GM12875 (cell line): ENCODE results near the gene CNIH2.
A peak's percentile ranks its signal among the peaks of the same experiment; 100 is the strongest.

Experiments used
- H3K4me3 ChIP-seq: one replicate; pipeline ENCODE4 v1.5.1; 2011; ENCODE audit warnings: low read depth, low read length, control low read depth
- CTCF ChIP-seq: IDR thresholded peaks from 2 replicates; pipeline ENCODE4 v1.5.1; 2011; ENCODE audit warnings: low read depth, mild to moderate bottlenecking, control low read depth, inconsistent platforms, low read length, moderate library complexity, borderline replicate concordance; ENCODE audit not compliant: insufficient read depth

Gene CNIH2

GRCh38 chr11:66258473-66258893 lies 19.5 kb upstream of the CNIH2 start:
- no peak for TF ChIP-seq CTCF
- peak overlapping the region; percentile 86 for H3K4me3 ChIP-seq

GRCh38 chr11:66259225-66259624 lies 18.8 kb upstream of the CNIH2 start:
- TF ChIP-seq CTCF, result no peak
- H3K4me3 ChIP-seq, result no peak overlapping the region

- no peak for TF ChIP-seq CTCF
- no peak overlapping the region for H3K4me3 ChIP-seq
Observed at GRCh38 chr11:66259956-66260355, 18.0 kb upstream of the CNIH2 start.

GRCh38 chr11:66261578-66261977 lies 16.4 kb upstream of the CNIH2 start:
- no peak overlapping the region for H3K4me3 ChIP-seq
- TF ChIP-seq CTCF, result no peak

- no peak for TF ChIP-seq CTCF
- no peak overlapping the region for H3K4me3 ChIP-seq
Observed at GRCh38 chr11:66262191-66262590, 15.8 kb upstream of the CNIH2 start.

GRCh38 chr11:66262696-66263095 lies 15.3 kb upstream of the CNIH2 start:
- no peak overlapping the region for H3K4me3 ChIP-seq

More at GRCh38 chr11:66262696-66263095, 15.3 kb upstream of the CNIH2 start:
- no peak for TF ChIP-seq CTCF
